ENCODE data around the gene RPS6KC1.

GRCh38 chr1:213269829-213270228, 218.8 kb downstream of the RPS6KC1 start:
- no peak for TF ChIP-seq EP300 (IDR thresholded peaks at IDR 0.05; ENCODE audit: borderline replicate concordance)
- no peak for TF ChIP-seq TAF1 (IDR thresholded peaks at IDR 0.05; ENCODE audit: low read depth)
- TF ChIP-seq ZBTB7A (IDR thresholded peaks at IDR 0.05; ENCODE audit: low read depth) = no peak
- no peak for TF ChIP-seq TEAD4 (IDR thresholded peaks at IDR 0.05)

Data from Ishikawa (cell line).